ENCODE measurements around the gene C8G.

C8G gene

DNA sequence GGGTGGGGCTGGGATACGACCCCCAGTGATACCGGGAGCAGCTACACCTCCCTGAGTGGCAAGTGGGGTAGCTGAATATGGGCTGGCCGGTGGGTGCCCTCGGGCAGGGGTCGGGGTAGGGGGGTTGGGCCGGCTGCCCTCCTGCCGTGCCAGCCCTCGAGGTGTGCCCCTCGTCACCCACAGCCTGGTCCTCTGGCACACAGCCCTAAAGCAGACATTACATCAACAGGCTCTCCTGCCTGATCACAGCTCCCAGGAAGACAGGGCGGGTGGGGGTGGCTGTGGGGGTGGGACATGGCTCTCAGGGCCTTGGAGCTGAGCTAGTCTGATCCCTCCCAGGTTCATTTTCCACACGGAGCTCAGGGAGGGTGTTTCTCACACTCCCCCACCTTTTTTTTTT lies 23.7 kb upstream of the C8G start:
- no peak for FAIRE-seq

DNA sequence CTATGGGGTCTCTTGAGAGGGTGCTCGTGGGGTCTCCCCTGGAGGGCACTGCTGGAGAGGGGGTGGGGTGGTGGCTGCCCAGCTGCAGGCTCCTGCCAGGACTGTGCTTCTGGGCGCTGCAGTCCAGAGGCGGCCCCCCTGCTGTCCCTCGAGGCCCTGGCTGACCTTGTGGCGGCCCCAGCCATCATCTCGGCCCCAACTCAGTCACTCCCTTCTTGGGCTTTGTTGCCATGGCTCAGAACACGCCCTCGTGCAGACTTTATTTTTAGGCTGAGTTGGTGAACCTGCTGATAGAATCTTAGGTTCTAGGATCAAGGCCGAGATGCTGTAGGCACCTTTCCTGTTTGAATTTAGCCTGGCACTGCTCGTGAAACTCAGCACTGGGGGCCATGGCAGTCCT lies 23.3 kb upstream of the C8G start:
- no peak for FAIRE-seq

DNA sequence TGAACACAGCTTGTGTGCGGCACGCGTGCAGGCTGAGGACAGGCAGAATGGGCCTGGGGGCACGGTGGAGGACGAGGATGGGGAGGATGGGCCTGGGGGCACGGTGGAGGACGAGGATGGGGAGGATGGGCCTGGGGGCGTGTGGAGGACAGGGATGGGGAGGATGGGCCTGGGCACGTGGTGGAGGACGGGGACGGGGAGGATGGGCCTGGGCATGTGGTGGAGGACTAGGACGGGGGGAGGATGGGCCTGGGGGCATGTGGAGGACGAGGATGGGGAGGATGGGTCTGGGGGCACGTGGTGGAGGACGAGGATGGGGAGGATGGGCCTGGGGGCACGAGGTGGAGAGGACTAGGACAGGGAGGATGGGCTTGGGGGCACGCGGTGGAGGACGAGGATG lies 22.5 kb upstream of the C8G start:
- FAIRE-seq: no peak

DNA sequence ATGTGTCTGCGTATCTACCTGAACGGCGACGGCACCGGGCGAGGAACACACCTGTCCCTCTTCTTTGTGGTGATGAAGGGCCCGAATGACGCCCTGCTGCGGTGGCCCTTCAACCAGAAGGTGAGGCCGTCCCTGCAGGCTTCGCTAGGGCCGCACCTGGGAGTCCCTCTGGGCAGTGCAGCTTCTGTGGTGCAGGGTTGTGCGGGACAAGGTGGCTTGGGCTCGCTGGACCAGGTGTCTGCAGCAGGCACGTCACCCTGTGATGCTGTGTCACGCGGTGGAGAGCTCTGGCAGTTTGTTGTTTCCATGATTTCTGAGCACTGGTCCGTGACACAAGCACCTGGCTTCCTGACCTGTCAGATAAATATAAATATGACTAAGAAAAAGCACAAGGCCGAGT lies 21.2 kb upstream of the C8G start:
- FAIRE-seq: no peak

DNA sequence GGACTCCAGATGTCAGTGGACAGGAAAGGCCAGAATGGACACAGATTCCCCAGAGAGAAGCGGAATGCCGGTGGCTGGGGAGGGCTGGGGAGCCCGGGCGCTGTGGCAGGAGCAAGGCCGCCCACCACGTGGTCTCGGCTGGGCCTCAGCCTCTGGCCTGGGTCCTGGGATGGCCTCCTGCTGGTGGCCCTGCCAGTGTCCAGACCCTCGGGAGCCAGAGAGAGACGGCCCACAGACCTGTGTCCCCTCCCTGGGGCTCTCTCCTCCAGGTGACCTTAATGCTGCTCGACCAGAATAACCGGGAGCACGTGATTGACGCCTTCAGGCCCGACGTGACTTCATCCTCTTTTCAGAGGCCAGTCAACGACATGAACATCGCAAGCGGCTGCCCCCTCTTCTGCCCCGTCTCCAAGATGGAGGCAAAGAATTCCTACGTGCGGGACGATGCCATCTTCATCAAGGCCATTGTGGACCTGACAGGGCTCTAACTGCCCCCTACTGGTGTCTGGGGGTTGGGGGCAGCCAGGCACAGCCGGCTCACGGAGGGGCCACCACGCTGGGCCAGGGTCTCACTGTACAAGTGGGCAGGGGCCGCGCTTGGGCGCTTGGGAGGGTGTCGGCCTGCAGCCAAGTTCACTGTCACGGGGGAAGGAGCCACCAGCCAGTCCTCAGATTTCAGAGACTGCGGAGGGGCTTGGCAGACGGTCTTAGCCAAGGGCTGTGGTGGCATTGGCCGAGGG lies 19.5 kb upstream of the C8G start:
- no peak for FAIRE-seq

DNA sequence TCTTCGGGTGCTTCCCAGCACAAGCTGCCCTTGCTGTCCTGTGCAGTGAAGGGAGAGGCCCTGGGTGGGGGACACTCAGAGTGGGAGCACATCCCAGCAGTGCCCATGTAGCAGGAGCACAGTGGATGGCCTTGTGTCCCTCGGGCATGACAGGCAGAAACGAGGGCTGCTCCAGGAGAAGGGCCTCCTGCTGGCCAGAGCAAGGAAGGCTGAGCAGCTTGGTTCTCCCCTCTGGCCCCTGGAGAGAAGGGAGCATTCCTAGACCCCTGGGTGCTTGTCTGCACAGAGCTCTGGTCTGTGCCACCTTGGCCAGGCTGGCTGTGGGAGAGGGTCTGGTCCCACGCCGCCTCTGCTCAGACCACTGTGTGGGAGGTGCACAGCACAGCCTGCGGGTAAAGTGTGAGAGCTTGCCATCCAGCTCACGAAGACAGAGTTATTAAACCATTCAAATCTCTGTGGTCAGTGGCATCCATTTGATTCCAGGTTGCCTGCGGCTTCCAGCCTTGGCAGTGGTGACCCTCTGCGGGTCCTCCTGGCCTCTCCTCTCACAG lies 18.8 kb upstream of the C8G start:
- no peak for FAIRE-seq

DNA sequence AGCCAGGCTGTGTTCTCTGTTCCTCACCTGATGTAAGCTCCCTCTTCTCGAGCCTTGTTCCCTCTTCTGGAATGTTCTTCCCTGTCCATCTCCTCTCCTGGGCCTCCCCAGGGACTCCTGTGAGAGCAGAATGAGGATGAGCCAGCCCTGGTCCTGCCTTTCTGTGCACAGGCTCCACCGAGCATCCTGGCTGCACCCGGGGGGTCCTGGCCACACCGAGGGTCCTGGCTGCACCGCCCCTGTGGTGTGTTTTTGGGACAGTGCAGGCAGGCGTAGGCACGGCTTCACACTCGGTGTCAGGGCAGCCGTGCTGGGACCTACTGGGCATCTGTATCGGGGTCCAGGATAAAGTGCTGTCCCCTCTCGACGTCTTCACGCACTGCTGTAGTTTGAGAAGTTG lies 18.3 kb upstream of the C8G start:
- FAIRE-seq: no peak

DNA sequence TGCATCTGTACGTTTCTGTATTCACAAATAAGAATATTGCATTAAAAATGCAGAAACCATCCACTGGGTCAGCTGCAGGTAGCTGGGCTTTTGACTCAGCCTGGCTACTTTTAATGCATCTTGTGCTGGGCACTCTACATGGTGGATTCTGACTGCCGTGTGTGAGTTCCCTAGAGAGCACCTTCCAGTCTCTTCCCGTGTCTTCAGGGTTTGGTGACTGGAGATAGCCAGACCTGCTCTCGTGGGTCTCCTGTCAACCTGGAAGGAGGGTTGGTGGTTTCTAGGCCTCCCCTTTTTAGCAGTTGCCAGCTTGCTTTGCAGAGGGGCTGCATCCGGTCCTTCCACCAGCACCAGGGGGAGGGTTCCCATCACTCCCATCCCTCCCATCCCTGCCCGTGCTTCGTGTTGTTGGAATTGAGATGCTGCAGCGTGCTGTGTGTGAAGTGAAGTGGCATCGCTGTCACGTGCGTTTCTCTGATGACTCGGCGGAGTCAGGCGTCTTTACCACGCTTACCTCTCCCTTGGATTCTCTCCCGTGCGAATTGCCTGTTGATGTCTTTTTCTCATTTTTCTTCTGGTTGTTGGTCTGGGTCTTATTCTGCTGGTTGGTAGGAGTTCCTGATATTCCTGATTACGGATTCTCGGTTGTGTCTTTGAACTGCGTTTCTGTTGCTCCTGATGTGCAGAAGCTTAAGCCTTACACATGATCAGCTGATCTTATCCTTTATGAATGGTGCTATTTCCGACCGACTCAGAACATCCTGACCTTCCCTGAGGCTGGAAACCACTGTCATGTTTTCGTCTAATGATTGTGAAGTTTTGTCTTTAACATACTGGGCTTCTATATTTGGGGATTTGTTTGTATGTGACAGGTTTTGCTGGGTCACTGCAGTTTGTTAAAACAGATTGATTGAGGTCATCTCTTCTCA lies 17.4 kb upstream of the C8G start:
- no peak for FAIRE-seq

DNA sequence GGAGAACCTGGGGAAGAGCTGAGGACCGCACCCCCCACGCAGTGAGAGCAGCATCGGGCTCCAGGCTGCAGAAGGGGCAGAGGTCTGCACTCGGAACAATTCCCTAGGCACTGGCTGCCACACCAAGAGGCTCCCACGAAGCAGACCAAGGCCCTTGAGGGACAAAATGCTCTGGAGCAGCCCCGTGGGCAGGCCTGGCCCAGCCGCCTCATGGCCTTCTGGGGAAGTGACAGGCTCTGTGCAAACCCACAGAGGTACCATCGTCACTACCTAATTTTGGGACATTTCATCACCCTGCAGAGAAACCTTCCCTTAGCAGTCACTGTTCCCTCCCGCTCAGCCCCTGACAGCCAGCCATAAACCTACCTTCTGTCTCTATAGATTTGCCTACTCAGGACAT lies 16.5 kb upstream of the C8G start:
- no peak for FAIRE-seq

DNA sequence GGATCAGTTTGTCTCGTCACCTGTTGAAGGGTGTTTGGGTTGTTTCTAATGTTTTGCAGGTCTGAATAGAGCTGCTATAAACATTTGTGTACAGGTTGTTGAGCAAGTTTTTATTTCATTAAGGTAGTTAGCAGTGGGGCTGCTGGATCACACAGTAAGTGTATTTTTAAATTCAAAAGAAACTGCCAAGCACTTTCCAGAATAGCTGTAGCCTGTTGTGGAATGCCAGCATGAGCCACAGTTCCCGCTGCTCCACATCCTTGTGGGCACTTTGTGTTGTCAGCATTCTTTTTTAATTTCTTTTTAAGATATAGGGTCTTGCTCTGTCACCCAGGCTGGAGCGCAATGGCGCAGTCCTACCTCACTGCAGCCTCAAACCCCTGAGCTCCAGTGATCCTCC lies 15.0 kb upstream of the C8G start:
- no peak for FAIRE-seq

DNA sequence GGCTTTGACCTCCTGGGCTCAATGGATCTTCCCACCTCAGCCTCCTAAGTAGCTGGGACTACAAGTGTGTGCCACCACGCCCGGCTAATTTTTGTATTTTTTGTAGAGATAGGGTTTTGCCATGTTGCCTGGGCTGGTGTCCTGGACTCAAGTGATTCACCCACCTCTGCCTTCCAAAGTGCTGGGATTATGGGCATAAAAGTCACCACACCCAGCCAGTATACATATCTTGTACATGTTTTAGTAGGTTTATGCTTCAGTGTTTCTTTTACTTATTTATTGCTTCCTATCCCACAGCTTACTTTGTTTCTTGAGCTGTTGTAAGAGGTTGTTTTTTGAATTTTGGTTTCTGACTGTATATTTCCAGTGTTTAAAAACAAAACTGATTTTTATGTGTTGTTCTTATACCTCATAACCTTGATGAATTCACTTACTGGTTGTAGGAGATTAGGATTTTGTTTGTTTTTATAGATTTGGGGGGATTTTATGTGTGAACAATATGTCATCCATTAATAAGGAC lies 13.4 kb upstream of the C8G start:
- no peak for FAIRE-seq

DNA sequence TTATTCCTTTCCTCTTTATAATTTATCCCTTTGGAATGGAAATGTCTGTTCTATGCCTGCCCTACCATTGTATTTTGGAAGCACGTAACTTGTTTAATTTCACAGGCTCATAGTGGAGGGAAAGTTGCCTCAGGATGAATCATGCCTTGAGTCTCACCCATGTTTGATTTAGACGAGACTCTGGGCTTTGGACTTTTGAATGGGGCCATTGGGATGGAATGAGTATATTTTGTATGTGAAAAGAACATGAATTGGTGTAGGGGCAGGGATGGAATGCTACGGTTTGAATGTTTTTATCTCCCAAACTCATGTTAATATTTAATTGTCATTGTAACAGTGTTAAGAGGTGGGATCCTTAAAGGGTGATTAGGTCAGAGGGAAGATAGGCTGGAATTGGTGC lies 10.8 kb upstream of the C8G start:
- FAIRE-seq: no peak

DNA sequence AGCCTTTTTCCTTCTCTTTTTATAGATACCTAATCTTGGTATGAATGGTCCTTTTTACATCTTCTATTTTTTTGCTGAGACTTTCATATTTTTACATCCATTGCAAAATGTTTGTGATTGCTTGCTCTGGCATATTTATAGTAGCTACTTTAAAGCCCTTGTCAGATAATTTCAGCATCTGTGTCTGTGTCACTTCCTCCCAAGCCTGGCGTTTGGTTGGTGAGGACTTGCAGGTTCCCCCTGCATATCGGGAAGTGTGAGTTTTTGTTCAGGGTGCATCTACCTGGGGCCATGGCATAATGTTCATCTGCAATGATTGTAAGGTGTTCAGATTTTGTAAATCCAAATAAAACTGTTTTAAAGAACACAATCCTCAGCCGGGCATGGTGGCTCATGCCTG lies 9.4 kb upstream of the C8G start:
- no peak for FAIRE-seq

DNA sequence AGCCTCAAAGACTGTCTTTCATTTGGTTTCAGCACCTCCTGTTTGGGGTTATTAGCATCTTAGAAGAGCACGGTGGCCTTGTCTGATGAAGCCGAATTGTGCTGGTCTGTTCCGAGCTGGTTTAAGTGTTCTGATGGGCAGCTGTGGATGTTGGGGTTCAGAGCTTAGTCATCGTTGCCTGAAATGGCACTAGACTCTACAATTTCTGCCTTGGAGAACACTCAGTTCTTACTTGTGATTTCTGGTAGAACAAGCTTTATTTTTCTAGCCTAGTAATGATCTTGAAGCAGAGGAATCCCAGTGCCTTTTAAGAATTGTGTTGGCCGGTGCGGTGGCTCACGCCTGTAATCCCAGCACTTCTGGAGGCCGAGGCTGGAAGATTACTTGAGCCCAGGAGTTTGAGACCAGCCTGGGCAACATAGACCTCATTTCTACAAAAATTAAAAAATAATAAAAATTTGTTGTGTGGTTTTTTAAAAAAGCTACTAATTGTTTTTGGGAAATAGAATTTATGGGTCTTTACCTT lies 8.3 kb upstream of the C8G start:
- FAIRE-seq: no peak

DNA sequence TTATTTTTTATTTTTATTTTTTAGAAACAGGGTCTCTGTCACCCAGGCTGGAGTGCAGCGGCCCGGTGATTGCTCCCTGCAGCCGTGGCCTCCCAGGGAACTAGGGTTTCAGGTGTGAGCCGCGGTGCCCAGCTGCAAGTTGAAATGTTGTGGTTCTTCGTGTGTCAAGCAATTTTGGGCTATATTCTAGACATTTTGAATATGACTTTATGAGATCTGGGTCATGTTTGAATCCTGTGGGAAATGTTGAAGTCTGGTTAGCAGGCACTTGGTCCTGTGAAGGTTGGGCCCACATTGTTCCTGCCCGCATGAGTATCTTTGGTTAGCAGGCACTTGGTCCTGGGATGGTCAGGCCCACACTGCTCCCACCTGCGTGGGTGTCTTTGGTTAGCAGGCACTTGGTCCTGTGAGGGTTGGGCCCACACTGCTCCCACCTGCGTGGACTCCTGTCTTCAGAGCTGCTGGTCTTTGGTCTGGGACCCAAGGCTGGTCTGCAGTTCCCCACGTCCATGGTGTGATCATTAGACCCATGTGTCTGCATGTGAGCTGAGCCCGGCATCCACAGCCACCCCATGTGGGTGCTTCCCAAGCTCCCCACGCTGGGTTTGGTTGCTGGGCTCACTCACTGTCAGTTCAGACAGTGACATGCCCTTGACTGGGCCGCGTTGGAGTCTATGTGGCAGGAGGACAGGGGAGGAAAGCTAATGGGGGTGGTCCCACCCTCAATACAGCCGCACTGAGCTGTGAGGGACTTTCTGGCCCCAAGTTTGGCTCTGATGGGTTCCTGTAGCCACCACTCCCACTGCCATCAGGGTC lies 7.6 kb upstream of the C8G start:
- FAIRE-seq: no peak

DNA sequence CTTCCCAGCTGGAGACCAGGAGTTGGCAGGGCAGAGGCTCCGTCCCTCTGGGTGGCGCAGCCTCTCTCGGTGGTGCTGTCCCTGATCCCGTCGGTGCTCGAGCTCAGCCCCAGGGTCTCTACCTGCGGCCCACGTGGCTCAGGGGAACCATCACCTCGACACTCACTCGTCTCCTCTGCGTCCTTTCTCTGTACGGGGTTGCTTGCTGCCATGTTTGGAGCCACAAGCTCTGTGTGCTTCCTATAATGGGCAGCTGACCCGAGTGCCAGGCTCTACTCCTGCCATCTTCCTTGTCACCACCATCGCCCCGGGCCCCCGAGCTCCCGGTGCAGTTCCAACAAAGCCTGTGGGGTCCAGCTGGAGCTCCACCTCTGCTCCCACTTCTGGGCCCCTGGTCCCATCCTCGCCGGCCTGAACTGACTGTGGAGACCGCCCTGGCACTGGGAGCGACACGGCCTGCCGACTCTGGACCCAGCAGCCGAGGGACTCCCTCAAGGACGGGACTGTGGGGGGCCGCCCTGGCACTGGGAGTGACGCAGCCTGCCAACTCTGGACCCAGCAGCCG lies 5.5 kb upstream of the C8G start:
- no peak for FAIRE-seq

DNA sequence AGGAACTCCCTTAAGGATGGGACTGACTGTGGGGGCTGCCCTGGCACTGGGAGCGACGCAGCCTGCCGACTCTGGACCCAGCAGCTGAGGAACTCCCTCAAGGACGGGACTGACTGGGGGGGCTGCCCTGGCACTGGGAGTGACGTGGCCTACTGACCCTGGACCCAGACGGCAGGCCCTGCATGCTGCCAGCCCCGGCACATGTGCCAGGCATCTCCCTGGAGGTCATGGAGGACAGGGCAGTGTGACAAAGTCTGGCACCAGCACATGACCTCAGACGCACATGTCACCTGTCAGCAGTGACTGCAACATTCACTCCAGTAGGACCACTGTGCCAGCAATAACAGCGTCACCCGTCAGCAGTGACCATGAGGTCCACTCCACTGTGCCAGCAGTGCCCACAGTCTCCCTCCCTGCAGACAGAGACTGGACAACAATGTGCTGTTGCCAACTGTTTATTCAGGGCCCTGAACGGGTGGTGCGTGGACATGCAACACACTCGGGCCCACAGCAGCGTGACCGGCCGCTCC lies 5.0 kb upstream of the C8G start:
- no peak for FAIRE-seq

DNA sequence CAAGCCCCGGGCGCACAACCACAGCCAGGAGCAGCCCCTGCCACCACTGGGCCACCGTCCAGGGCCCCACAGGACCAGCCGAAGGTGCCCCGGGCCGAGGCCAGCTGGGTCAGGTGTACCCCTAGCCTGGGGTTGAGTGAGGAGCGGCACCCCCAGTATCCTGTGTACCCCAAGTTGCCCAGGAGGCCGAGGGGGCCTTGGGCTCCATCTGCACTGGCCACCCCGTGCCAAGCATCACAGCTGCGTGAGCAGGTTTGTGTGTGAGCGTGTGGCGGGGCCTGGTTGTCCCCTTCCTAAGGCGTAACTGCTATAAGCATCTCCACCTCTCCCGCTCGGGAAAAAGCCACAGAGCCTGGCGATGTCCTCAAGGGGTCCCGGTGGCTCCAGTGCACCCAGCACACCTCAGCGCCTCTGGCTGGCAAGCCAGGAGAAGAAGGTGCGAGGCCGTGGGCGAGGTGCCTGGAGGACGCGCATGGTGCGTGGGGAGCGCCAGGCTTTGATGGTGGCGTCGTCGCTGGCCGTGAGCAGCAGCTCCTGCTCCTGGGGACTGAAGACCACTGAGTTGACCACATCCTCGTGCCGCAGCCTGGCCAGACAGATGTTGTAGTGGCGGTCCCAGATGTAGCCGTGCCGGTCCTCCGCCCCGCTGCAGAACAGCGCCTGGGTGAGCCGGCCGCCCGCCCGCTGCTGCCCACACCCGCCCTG lies 4.4 kb upstream of the C8G start:
- FAIRE-seq: no peak

DNA sequence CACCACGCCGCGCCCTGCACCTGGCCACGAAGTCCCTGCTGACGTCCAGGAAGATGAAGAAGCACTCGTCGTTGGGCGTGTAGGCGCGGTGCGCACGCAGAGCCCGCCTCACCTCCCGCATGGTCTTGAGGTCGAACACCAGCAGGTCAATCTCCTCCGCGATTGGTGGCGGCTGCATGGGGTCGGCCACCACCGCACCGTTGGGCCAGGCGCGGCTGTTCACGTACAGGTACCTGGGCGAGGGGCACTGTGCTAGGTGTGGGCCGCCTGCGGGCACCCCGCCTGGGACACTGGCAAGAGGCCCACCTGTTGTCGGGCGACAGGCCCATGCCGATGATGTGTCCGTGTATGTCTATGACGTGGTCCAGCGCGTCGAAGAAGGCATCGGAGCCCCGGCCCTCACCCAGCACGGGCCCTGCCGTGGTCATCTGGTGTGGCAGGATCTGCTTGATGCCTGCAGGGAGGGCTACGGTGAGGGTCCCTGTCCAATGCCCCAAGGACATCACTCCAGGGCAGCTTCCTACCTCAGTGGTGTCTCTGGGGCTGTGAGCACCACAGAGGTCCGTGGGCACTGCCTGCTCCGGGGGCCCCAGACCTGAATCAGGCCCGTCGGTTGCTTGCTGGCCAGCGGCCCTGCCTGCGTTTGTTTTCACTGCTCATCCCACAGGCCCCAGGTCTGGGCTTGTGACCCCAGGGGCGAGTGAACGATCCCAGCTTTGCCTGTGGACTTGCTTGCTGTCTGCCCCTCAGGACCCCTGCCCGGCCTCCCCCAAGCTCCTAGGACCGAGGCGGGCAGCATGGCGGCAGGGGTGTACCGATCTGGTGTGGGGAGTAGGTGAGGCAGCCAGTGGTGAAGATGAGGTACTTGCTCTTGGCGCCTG lies 3.6 kb upstream of the C8G start:
- no peak for FAIRE-seq

DNA sequence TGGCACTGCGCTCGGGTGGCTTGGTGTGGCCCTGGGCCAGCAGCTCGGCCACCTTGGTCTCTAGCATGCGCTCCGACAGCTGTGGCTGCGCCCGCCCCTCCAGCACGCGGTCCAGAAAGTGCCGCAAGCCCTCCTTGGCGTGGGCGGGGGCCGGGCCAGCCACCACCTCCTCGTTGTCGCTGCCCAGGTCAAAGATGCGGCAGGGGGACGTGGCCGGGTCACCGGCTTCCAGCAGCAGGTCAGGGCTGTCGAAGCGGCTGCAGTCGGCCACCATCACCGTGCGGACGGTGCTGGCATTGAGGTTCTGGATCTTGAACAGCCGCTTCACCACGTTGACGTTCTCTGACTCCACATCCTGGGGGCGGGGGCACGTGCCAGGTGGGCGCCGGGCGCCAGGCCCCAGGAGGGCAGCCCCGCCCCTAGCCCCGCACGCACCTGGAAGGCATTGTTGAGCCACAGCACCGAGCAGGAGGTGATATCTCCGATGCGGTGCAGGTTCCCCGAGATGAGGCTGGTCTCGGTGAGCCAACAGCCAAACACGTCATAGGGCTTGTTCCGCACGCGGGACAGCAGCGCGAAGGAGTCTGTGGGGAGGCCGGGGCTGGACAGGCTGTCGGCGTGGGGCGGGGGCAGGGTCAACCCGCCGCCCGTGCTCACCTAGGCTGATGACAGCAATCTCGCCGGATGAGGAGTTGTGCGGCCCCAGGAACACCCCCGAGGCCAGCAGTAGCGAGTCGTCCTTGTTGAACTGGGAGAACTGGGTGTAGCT lies 2.7 kb upstream of the C8G start:
- no peak for FAIRE-seq
